ENCODE results near the gene RAB42. TPM values are rescaled to one million over a fixed set of nuclear protein-coding genes. Genes with fewer than 3 reads are reported as not detected.
"Not testable (repeated sequence)": the region's sequence is repeated elsewhere in the genome, so short reads cannot be mapped to it uniquely, and the experiment has no call there.

The RAB42 gene
- total and polyA plus RNA-seq, 9 of the 15 experiments (the other 6 are each of a cell fraction or from before 2014, with no cell fraction given): 0.07 to 0.14 (median 0.12) TPM; not detected in 6

GRCh38 chr1:28582248-28582615, 9.8 kb upstream of the RAB42 start (continued):
- no peak for TF ChIP-seq LCOR (CRISPR knock-in tag; IDR thresholded peaks at IDR 0.05)
- TF ChIP-seq GATAD2B (IDR thresholded peaks at IDR 0.05; ENCODE audit: borderline replicate concordance): peak; percentile 49; the same call in 1 of the 2 replicates
- no peak for TF ChIP-seq PHTF2 (CRISPR knock-in tag; IDR thresholded peaks at IDR 0.05)
- peak; percentile 17; the same call in 1 of the 2 replicates for TF ChIP-seq L3MBTL2 (IDR thresholded peaks at IDR 0.05)
- TF ChIP-seq ZKSCAN1 (IDR thresholded peaks at IDR 0.05; ENCODE audit: low read depth, low read length): no peak
- no peak for TF ChIP-seq MYNN (IDR thresholded peaks at IDR 0.05)
- no peak for TF ChIP-seq MYNN (CRISPR knock-in tag; IDR thresholded peaks at IDR 0.05)

- H3K9ac ChIP-seq (ENCODE audit: insufficient read depth in 1 of 2, low read depth in 2 of 2, low read length in 2 of 2): not testable (repeated sequence)
These were observed 5.3 kb upstream of the RAB42 start for GRCh38 chr1:28586585-28587391.

More at GRCh38 chr1:28586585-28587391, 5.3 kb upstream of the RAB42 start:
- CTCF ChIA-PET (ENCODE audit: low intra/inter-chr PET ratio); ATAC-seq; FAIRE-seq; H3K9me3 ChIP-seq (replicated peaks; ENCODE audit: control insufficient read depth, insufficient read depth, low read depth, low read length); DNase-seq (ENCODE audit: extremely low read depth in 1 of 4, low spot score in 3 of 4); H3K79me2 ChIP-seq (ENCODE audit: control insufficient read depth, insufficient read depth, low read length); intact Hi-C loops (cut with micrococcal nuclease); H3K4me3 ChIP-seq; H4K20me1 ChIP-seq (replicated peaks; ENCODE audit: control insufficient read depth, insufficient read depth, low read length); H3K9me1 ChIP-seq (ENCODE audit: control insufficient read depth, insufficient read depth, low read length); BruUV-seq (replicated peaks); H3K36me3 ChIP-seq (ENCODE audit: control insufficient read depth, insufficient read depth, low read length); H3K27ac ChIP-seq (ENCODE audit: extremely low read depth, low read depth, low read length); H2AFZ ChIP-seq (ENCODE audit: low read depth, low read length); H3K27me3 ChIP-seq (ENCODE audit: control insufficient read depth in 2 of 2, insufficient read depth in 2 of 2, low read length in 2 of 2); in situ Hi-C loops (cut with MboI); H3K4me2 ChIP-seq (ENCODE audit: insufficient read depth, low read length): not testable (repeated sequence)
- WGBS (ENCODE audit: insufficient coverage, low coverage, missing lambda C conversion rate): 71% methylated on average over 18 of the region's 19 CpGs
- peaks cover 9 to 15% of the 10 kb centered on the region in 2 experiments for H3K4me1 ChIP-seq (replicated peaks in 1 of 2; ENCODE audit: control insufficient read depth in 2 of 2, insufficient read depth in 2 of 2, low read length in 2 of 2)
- POLR2A ChIA-PET: interaction anchor here (4.2 kb wide), 1 partner anchor 6 kb away, joined by 50 read pairs; no protein-coding TSS in a partner anchor
